H1 (cell line): ENCODE results near the gene PLCL2. TPM values are rescaled to one million over a fixed set of nuclear protein-coding genes. Genes with fewer than 3 reads are reported as not detected.

Source experiments
- HDAC2 ChIP-seq, 2 experiments: fragments of 300-600 bp in 1 of 2; sonication (generic) in 1 of 2; IDR thresholded peaks; 2 replicates each; pipeline ENCODE4 v1.6.1; 2011 to 2012; ENCODE audit warnings: low read depth in 2 of 2, low read length in 2 of 2, mild to moderate bottlenecking in 2 of 2, moderate library complexity in 2 of 2, borderline replicate concordance in 1 of 2, inconsistent platforms in 1 of 2
- SIX5 ChIP-seq: IDR thresholded peaks from 2 replicates; pipeline ENCODE4 v1.6.1; 2011; ENCODE audit warnings: mild to moderate bottlenecking, low read depth, low read length
- polyA plus RNA-seq, 7 experiments: library from polyadenylated mRNA; depleted of rRNA in 3 of 7; stranded (reverse) in 5 of 7; unstranded in 2 of 7; fragments of >200 nt in 5 of 7; fragments of 200-250 nt in 2 of 7; gene quantifications; 1 replicate in 5 of 7; 2 replicates in 1 of 7; 4 replicates in 1 of 7; pipeline versions ENCODE4 v1.2.1 to v1.2.3, GENCODE V29; 2011 to 2013; ENCODE audit warnings: missing spikeins in 2 of 7, mixed read lengths in 2 of 7
- total RNA-seq: library from RNA; stranded (reverse); fragmentation: NEBNext Ultra II Directional; extraction: Animal tissue kit (Norgen Biotek cat#: 25700); gene quantifications from 2 replicates; pipeline ENCODE4 v1.2.1, GENCODE V29; 2021

The PLCL2 gene
- total and polyA plus RNA-seq, 2 of the 8 experiments (the other 6 are each of a cell fraction or from before 2014, with no cell fraction given): 3.5 to 6.8 TPM

DNA sequence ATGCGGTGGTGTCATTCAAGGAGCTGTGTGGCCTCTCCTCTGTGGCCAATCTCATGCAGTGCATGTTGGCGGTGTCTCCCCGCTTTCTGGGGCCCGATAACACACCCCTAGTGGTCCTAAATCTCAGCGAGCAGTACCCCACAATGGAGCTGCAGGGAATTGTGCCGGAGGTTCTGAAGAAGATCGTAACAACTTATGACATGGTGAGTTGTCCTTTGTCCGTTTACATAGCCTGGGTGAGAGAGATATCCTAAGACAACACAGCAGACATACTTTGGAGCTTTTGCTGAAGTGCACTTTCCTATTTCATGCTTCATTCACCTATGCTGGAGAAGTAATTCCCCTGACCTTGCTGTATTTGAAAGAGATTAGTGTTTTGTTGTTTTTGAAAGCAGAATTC lies 130.0 kb downstream of the PLCL2 start (continued):
- TF ChIP-seq HDAC2 (IDR thresholded peaks at IDR 0.05; ENCODE audit: borderline replicate concordance in 1 of 2, low read depth in 2 of 2, low read length in 2 of 2) (no peak), SIX5 (no peak)
